GM18873 (cell line): ENCODE measurements around the gene ASTN2.

ENCODE experiments used
- ATAC-seq: cut with Tn5 transposase; IDR thresholded peaks from one replicate; pipeline ENCODE4 v1.9.1; 2021; ENCODE audit warnings: mild to moderate bottlenecking, moderate library complexity, moderate number of reproducible peaks; ENCODE audit not compliant: unreplicated experiment, low FRiP score

ASTN2 gene

DNA sequence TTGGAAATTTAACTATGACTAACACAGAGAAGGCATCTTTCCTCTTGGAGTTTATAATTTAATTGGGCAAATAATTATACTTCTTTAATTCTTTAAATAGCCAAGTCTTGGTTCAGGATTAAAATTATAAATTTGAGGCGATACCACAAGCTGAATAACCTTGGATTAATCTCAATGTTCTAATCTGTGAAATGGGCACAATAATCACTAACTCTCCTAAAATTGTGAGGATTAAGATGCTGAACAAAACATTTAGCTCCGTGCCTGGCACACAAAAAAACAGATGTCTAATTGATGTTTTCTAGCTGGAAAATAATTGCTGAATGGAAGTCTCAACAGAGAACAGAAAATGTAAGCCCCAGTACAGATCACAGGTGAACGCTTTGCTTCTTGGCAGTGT lies 797.5 kb downstream of the ASTN2 start:
- no peak for ATAC-seq

DNA sequence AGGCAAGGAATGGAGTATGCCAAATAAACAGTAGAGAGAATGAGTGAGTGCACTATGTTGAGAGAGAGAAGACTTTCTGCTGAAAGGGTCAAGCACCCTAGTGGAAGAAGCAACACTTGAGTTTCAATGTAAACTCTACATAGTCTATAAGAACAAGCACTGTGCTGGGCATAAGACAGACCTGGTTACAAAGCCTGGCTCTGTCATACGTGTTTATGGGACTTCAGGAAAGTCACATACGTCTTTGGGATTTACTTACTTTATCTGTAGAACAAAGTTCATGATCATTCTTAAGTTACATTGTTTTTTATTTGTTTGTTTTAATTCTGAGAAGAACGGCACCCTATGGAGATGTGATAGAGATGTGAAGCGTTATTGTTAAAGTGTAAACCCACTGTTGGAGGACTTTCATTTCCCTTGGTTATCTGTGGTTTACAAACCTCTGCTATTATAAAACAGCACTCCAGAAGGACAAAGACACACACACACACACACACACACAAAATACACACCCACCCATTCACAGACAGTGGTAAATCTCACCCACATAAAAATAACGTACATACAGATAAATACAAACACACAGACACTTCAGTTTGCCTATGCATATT lies 798.4 kb downstream of the ASTN2 start:
- no peak for ATAC-seq

DNA sequence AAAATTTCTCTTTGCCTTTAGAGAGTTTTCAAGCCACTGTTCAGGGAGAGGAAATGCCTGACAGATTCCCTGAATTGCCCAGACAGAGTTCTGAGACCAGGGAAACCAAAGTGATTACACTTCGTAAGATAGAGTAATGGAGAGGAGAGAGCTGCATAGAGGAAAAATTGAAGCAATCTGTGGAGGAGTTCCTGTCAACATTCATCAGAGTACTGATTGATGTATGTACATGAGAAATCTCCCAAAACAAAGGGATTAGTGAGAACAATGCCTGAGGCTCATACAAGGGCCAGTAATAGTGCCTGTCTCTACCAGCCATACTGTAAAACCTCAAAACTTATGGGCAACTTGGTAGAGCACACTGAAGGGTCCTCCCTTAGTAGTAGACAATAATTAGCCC lies 806.8 kb downstream of the ASTN2 start:
- no peak for ATAC-seq

GRCh38 chr9:116605904-116606341 lies 808.9 kb downstream of the ASTN2 start:
- ATAC-seq: no peak

GRCh38 chr9:116605060-116605459 lies 809.8 kb downstream of the ASTN2 start:
- no peak for ATAC-seq

GRCh38 chr9:116604251-116604650 lies 810.6 kb downstream of the ASTN2 start:
- no peak for ATAC-seq

- ATAC-seq: no peak
Observed at GRCh38 chr9:116599342-116599884, 815.4 kb downstream of the ASTN2 start.

- ATAC-seq: no peak
Observed at GRCh38 chr9:116596646-116597045, 818.2 kb downstream of the ASTN2 start.

- no peak for ATAC-seq
Observed at GRCh38 chr9:116594547-116594946, 820.3 kb downstream of the ASTN2 start.

- no peak for ATAC-seq
Observed at GRCh38 chr9:116592970-116593369, 821.9 kb downstream of the ASTN2 start.

GRCh38 chr9:116589392-116590354 lies 825.2 kb downstream of the ASTN2 start:
- no peak for ATAC-seq

- no peak for ATAC-seq
Observed at GRCh38 chr9:116587919-116588318, 826.9 kb downstream of the ASTN2 start.

GRCh38 chr9:116585896-116586295 lies 829.0 kb downstream of the ASTN2 start:
- ATAC-seq: no peak

DNA sequence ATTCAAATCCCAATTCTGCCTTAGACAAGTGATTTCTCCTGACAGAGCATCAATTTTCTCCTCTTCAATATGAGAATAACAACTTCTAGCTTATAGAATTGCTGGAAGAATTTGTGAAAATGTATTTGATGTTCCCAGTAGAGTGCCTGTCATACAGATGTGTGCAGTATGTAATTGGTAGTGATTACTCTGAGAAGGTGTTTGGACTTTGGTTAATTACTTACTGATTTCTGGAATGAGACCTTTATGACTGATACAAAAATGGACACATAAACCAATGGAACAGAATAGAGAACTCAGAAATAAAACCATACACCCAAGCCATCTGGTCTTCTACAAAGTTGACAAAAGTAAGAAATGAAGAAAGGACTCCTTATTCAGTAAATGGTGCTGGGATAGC lies 829.7 kb downstream of the ASTN2 start:
- no peak for ATAC-seq

DNA sequence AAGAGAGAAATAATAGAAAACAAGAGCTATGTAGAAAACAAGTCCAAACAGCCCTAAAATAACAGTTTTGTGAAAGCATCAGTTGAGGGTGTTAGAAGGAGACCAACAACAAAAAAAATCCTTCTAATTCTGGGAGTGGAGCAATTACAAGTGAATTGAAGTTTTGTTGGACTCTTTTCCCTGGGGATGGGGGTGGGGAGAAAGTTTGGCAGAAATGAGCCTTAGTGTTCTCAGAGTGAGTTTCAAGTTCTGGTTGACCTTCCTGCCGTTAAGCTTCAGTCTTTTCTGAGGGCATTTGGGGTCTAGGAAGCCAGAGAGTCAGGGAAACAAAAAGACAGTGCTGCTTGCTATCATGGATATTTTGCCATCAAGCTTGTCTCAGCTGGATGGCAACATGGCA lies 834.0 kb downstream of the ASTN2 start:
- no peak for ATAC-seq

GRCh38 chr9:116576386-116576785 lies 838.5 kb downstream of the ASTN2 start:
- ATAC-seq: no peak

DNA sequence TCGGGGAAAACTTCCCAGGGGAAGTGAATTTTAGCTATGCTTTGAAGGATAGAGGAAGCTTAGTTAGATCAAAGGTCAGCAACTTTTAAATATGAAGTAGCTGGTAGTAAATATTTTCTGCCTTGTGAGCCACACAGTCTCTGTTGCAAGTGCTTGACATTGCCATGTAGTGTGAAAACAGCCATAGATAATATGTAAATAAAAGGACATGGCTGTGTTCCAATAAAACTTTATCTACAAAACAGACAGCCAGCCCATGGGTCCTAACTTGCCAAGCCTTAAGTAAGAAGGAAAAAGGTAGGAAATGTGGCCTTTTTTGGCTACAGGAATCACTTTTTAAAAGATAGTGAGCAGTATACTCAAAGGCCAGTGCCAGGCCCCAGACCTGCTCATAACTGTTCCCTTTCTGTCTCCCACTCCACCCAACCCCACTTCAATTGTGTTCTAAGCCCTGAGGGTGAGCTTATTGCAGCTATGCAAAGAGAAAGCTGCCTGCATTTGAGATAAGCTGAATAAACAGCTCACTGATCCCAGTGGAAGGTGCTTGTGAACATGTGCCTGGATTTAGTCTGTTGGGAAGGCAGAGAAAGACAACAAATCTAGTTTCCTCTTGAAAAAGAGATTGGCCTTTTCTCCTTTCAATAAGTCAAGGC lies 840.7 kb downstream of the ASTN2 start:
- ATAC-seq: no peak

DNA sequence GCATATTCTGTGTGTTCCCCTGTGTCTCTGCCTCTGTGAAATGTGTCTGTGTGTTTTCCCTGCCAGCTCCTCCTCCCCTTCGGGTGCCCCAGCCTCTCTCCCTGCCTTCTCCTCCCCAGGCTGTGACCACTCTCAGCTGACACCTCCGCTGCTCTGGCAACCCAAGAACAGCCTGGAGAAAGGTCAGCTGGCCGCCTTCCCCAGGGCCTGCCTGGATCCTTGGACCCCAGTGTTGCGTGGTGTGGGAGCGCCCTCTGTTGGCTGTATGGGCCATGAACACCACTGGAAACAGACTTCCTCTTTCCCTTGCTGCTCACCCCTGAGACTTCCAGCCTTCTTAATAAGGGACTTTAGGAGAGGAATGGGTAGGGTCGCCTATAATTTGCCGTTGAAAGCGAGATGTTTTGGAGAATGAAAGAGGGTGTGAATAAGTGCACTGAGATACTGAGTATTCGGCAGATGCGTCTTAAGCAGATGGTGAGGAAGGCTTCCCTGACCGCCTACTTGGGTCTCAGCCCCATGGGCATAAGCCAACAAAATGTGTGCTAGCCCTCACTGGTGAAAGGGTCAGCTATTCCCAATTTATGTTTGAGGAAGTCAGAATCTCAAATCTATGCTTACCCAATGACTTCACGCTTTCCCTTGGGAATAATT lies 842.6 kb downstream of the ASTN2 start:
- no peak for ATAC-seq

DNA sequence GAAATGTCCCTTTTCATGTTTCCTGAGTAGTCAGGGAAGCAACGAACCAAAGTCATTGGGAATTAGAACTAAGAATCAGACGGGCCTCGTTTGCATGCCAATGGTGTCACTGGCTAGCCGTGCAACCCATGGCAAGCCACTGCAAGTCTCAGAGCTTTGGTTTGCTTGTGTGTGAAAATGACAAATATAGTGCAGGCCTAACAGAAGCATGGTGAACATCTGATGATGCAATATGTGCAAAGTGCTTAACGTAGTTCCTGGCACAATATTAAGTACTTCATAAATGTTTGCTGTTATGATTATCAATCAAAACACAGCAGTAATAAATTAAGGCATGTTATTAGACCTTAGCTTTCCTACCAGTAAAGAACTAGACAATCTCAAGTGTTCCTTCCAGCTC lies 845.7 kb downstream of the ASTN2 start:
- ATAC-seq: no peak

- no peak for ATAC-seq
Observed at GRCh38 chr9:116566677-116567488, 848.0 kb downstream of the ASTN2 start.
